ENCODE measurements around the gene ELL3.

ELL3 gene

GRCh38 chr15:43795197-43795596 is 18.4 kb upstream of the ELL3 start:
- no peak for TF ChIP-seq CTCF (IDR thresholded peaks at IDR 0.05; ENCODE audit: control insufficient read depth, extremely low read depth, insufficient read depth)
- H3K4me3 ChIP-seq (ENCODE audit: low read depth, low read length), result no peak overlapping the region
- no peak for DNase-seq (ENCODE audit: low read depth)

- no peak for TF ChIP-seq CTCF (IDR thresholded peaks at IDR 0.05; ENCODE audit: control insufficient read depth, extremely low read depth, insufficient read depth)
- H3K4me3 ChIP-seq (ENCODE audit: low read depth, low read length), result no peak overlapping the region
- no peak for DNase-seq (ENCODE audit: low read depth)
These were observed 17.7 kb upstream of the ELL3 start for GRCh38 chr15:43794269-43795037.

GRCh38 chr15:43793647-43794046 is 16.9 kb upstream of the ELL3 start:
- TF ChIP-seq CTCF (IDR thresholded peaks at IDR 0.05; ENCODE audit: control insufficient read depth, extremely low read depth, insufficient read depth), result no peak
- DNase-seq (ENCODE audit: low read depth), result no peak
- H3K4me3 ChIP-seq (ENCODE audit: low read depth, low read length), result peak overlapping the region; percentile 91

GRCh38 chr15:43792761-43793476 is 16.2 kb upstream of the ELL3 start:
- H3K4me3 ChIP-seq (ENCODE audit: low read depth, low read length), result peak overlapping the region; percentile 91
- no peak for TF ChIP-seq CTCF (IDR thresholded peaks at IDR 0.05; ENCODE audit: control insufficient read depth, extremely low read depth, insufficient read depth)
- DNase-seq (ENCODE audit: low read depth), result no peak

GRCh38 chr15:43791993-43792760 is 15.4 kb upstream of the ELL3 start, which contains the start of gene SERF2:
Gene SERF2 (plus strand): TSS chr15:43792320. CDS start chr15:43792377, 57 bp downstream.
- peak within 1 kb of the TSS; percentile 91 for H3K4me3 ChIP-seq (ENCODE audit: low read depth, low read length)
- TF ChIP-seq CTCF (IDR thresholded peaks at IDR 0.05; ENCODE audit: control insufficient read depth, extremely low read depth, insufficient read depth), result no peak
- peak; percentile 98 for DNase-seq (ENCODE audit: low read depth)

GRCh38 chr15:43789409-43789808 is 12.6 kb upstream of the ELL3 start:
- no peak for DNase-seq (ENCODE audit: low read depth)
- no peak for TF ChIP-seq CTCF (IDR thresholded peaks at IDR 0.05; ENCODE audit: control insufficient read depth, extremely low read depth, insufficient read depth)
- no peak overlapping the region for H3K4me3 ChIP-seq (ENCODE audit: low read depth, low read length)

Data from LNCaP clone FGC (cell line).